GM19193 (cell line): Measurements from ENCODE around the gene DNAJB1.

Experiments
- POLR2A ChIP-seq: IDR thresholded peaks from 4 replicates; pipeline ENCODE4 v1.6.1; 2011; ENCODE audit not compliant: insufficient read depth, insufficient read length; ENCODE audit errors: extremely low read depth

Gene DNAJB1

DNA sequence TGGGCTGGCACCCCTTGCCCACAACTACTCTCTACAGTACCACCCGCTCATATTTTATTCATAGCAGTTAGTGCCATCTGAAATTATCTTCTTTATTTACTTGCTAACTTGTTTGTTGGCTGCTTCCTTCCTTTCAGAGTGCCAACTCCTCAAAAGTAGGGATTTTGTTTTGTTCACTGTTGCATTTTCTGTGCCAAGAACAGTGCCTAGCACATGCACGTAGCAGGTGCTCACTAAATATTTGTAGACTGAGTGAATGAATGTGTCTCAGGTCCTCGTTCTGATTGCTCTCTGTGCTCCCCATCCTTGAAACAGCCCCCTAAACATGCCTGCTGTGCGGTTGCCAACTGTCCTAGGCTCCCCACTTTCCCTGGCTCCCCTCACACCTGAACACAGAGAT lies 23.8 kb downstream of the DNAJB1 start:
- no peak for TF ChIP-seq POLR2A

DNA sequence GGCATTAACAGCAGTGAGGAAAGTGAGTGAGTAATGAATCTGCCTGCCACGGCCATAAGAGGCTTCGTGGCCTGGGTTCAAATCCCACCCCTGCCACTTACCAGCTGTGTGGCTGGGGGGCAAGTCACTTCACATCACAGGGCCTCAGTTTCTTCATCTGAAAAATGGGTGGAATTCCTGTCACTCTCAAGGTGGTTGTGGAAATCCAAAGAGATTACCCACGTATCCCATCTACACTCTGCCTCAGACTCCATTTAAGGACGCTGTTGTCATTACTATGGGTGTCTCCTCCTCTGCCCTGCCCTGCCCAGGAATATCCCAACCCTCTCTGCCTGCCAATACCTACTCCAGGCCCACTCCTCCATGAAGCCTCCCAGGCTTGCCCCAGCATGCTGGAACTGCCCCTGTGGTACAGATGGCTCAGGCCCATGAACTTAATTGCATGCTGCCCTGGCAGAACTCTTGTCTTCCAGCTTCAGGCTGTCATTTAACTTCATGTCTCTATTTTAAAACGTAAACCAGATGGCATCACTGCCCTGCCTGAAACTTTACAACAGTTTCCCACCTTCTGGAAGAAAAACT lies 25.4 kb downstream of the DNAJB1 start:
- TF ChIP-seq POLR2A: no peak

DNA sequence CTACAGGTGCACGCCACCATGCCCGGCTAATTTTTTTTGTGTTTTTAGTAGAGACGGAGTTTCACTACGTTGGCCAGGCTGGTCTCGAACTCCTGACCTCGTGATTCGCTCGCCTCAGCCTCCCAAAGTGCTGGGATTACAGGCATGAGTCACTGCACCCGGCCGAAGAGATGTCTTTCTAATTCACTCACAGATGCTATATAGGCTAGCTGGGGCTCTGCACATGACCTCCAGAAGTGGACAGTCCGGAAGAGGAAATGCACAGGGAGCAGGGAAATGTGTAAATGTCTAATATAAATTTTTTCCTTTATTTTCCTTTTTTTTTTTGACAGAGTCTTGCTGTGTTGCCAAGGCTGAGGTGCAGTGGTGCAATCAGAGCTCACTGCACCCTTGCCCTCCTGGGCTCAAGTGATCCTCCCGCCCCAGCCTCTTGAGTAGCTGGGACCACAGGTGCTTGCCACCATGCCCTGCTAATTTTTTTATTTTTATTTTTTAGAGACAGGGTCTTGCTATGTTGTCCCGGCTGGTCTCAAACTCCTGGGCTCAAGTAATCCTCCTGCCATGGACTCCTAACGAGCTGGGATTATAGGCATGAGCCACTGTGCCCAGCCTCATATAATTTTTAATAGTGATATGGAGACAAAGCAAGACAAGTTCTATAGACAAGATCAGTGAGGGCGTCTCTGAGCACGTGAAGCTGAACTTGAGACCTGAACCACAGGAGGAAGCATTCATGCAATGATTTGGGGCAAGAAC lies 30.6 kb downstream of the DNAJB1 start:
- TF ChIP-seq POLR2A: no peak

DNA sequence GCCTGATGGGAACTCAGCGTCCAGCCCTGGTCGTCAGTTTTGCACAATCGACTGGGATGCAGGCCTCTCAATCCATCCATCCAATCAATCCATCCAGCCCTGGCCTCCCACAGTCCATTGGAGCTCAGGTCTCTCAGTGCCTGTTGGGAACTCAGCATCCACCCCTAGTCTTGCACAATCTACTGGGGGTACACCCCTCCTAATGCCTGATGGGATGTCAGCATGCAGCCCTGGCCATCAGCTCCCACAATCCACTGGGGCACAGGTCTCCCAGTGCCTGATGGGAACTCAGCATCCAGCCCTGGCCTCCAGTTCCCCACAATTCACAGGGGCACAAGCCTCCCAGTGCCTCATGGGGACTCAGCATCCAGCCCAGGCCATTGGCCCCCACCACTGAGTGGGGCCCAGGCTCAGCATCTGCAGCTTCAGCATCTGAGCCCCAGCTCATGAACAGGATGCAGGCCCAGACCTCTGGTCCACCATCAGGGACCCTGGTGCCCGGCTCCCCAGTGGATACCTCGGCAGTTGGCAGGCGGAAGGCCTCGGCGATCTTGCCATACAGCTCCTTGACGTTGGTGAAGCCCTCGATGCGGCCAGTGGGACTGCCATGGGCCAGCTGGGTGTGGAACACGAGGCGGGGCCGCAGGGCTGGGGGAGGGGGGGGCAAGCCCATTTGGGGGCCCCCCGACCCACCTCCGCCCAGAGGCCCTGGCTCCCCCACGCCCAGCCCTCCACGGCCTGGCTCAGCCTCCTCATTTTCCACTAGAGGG lies 35.8 kb downstream of the DNAJB1 start:
- no peak for TF ChIP-seq POLR2A

DNA sequence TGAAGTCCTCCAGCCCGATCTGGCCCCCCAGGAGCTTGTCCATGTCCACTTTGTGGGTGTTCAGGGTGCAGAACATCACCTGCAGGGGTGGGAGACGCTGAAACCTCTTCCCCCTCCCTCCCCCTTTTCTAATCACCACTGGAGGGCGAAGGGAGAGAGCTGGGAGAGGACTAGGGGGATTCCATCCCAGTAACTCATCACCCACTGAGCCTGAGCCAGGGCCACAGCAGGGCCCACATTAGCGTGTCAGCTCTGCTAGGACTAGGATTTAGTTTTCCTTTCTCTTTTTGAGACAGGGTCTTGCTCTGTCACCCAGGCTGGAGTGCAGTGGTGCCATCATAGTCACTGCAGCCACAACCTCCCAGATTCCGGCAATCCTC lies 37.5 kb downstream of the DNAJB1 start:
- no peak for TF ChIP-seq POLR2A

DNA sequence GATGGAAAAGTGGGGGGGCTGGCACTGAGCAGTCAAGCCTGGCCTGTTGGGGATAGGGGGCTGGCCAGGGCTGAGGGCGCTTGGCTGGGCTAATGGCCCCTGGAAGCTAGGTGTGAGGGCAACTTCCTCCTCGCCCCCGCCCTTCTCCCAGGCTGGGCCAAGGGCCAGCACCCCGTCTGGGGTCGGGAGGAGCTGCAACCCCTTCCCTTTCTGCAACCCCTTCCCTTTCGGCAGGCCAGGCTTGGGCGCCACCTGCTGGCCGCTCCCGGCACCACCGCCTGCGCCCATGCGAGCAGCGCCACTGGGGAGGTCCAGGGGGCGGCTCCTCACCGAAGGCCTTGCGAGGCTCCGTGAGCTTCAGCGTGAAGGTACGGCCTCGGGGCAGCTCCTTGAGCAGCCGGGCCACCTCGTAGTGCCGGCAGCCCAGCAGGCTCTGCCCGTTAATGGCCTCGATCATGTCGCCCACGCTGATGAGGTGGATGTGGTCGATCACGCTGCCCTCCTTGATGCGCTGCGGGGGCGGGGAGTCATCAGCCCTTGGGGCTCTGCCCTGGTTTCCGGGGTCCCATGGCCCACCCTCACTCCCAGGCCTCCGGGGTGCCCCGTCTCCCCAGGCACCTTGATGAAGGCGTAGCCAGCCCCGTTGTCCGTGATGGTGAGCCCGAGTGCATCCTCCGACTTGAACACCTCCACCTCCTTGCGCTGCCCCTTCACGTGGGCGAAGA lies 38.1 kb downstream of the DNAJB1 start:
- TF ChIP-seq POLR2A: no peak

DNA sequence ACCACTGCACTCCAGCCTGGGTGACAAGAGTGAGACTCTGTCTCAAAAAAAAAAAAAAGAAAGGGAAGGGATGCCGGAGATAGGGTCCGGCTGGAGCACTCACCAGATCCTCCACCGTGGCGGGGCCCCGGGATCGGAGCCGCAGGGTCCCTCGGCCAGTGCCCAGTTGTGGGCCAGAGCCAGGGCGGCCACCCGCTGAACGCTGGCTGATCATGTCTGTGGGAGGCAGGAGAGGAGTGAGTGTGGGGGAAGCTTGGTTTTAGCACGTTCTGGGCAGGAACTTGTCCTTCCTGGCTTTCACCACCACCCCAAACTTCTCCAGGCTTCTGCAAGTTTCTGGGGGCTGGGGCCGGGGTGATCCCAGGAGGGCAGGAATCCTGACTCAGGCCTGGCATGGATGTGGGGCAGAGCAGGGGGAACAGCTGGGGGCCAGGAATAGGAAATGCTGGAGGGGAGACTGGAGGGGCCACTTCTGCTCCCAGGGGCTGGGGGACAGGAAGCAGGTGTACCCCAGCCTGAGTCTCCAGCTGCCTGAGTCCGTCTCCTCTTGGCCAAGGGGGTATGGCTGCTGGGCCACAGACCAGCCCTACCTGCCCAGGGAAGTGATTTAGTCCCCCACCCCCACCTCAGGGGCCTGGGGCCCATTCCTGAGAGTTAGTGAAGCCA lies 38.8 kb downstream of the DNAJB1 start:
- TF ChIP-seq POLR2A: no peak

DNA sequence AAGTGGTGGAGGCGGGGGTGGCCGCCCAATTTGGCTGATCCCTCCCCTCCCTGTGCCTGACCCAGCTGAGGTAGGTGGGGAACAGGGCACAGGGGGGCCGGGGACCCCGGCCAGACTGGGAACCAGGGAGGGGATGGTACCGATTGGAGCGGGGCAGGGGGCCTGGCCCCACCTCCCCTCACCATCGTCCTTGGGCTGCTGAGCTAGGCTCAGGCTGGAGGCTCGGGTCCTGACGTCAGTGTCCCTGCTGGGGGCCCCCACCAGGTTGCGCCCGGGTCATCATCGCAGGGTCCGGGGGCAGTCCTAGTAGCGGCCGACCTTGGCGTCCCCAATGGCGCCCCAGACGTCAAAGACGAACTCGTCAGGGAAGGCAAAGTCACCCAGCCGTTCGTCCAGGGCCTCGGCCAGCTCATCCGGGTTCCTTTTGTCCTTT lies 40.1 kb downstream of the DNAJB1 start:
- TF ChIP-seq POLR2A: no peak

DNA sequence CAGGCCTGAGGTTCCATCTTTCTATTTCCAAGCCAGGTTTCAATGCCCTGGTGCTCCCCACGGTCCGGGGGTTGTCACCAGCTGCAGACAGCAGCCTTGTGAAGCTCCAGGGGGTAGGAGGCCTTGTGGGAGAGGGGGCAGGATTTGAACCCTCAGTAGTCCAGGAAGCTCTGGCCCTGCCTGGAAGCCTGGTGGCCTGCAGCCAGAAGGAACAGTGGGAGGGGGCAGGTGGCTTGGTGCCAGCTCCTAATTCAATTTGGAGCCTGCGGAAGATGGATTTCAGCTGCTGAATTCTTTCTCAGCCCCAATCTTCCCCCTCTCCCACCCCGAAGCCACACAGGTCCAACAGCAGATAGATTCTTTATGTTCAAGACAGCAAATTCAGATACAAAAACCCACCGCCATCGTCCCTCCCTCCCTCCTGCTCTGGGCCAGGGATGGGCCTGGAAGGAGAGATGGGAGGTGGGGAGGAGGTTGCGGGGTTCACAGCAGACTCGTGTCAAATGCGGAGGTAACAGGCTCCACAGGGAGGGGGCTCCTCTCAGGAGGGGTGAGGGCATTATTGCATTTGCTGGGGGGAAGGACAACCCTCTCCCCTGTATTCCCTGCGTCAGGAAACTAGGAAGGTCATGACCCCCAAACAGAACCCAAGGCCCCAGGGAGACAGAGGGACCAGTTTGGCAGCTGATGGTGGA lies 40.6 kb downstream of the DNAJB1 start:
- no peak for TF ChIP-seq POLR2A

DNA sequence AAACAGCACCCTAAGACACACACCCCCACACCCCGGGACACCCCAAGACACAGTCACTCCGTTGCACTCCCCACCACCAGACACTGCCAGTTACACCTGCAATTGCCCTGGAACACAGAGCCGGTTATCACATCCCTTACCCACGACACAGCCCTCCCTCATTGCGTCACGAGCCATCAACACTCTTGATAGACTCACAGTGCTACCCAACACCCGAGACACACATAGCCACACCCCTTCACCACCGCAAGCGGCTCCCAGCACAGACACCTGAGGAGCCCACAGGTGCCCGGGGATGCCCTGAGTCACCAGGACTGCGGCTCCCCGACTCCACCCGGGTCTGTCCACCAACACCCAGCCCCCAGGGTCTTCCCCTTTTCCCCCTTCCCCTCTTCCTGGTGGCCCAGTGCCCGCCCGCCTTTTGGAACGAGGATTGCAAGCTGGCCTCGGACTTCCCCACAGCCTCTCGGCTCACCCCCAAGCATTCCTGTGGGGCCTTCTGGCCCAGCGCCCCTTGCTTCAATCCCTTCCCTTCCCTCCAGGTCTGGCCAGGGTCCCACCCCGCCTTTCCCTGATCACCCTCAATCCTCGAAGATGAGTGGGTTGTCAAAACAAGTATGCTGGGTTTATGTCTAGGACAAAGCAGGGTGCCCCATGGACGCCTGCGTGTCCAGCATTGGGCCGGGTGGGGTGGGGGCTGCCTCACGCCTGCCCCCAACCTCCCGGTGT lies 41.4 kb downstream of the DNAJB1 start:
- TF ChIP-seq POLR2A: no peak

DNA sequence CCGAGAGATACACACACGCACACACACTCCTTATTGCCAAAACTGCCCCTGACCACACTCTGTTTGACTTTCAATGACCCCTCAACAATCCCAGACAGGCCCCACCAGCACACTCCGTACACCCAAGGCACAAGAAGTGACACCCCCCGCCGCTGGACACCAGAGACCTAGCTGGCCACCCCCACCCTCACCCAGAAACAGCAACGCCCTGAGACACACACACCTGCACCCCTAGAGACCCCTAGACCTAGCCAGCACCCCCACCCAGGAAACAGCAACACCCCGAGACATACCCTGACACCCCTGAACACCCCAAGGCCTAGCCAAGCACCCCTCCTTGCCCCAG lies 41.9 kb downstream of the DNAJB1 start:
- TF ChIP-seq POLR2A: no peak

DNA sequence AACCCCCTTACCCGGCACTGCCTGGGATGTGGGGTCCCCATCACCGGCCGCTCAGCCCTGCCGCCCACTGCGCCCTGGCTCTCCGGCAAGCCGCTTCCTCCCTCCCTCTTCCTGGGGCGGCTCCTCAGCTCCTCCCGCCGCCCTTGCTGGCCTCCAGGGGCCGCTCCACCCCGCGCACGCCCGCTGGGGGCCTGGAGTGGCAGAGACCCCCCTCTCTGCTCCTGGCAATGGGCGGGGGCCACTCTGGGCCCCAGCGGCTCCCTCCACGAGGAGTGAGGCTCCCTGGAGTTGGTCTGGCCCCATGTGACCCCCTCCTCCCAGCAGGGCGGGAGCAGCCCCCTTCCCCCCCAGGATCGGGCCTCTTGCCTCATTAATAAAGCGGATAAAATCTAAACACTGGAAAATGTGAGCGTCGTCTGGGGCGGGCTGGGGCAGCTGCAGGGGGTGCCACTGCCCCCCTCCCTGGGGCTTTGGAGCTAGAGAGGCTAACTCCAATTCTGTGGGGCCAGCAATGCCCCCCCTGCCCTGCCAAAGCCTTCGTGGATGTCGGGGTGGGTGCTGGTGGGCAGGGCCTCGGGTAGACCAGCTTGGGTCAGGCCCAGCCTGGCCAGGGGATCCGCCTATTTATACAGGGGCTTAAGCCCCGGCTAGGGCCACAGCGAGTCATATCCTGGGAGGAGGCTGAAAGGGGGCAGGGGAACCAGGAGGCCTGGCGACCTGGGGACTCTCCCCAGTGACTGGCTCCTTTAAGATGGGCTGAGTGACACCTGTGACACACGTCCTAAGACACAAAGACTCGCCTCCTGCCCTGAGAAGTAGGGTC lies 42.7 kb downstream of the DNAJB1 start, which contains the start of gene PTGER1:
Gene PTGER1 (minus strand): TSS at position 104 of the 823 bp plus-strand sequence. CDS start 1,034 bp downstream, outside the sequence.
- no peak for TF ChIP-seq POLR2A

DNA sequence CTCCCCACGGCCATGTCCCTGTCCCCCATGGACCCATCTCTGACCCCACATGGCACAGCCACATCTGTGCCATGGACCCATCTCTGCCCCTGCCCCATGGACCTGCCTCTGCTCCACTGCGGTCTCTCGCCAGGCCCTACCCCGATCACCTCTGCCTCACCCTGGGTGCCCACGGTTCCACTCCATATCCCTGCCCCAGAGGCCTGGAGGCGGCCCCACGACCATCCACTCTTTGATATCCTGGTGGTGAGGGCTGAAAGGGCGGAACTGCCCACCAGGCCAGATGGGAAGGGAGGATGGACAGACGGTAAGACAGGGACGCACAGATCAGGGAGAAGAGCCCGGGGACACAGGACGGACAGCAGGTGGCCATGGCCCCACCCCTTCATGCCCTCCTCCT lies 43.4 kb downstream of the DNAJB1 start:
- TF ChIP-seq POLR2A: no peak

DNA sequence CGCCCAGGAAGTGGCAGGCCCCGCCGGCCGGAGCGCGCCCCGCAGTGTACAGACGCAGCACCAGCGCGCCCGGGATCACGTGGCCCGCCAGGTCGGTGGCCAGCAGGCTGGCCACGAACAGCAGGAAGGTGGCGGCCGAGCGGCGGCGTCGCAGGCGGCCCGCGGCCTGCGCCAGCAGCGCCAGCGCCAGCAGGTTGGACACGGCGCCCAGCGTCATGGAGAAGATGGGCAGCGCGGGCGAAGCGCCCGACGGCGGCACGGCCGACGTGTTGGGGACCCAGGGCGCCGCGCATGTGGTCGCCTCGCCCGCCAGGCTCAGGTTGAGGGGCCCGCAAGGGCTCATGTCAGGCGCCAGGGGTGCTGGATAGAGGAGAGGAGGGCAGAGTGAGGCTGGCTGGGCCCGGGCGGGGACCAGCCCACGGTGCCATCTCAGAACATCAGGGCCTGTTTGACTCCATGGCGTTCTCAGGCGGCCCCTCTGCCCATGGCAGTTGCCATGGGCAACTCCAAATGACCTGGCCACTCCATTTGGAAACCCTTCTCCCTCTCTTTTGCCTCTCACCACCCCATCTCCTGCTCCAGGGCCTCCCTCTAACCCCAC lies 44.1 kb downstream of the DNAJB1 start:
- no peak for TF ChIP-seq POLR2A
